Measurements from ENCODE around the gene PWWP2B.
A peak's percentile ranks its signal among the peaks of the same experiment; 100 is the strongest.
"Not testable (repeated sequence)": the region's sequence is repeated elsewhere in the genome, so short reads cannot be mapped to it uniquely, and the experiment has no call there.

Gene PWWP2B

GRCh38 chr10:132433671-132434340, 36.8 kb downstream of the PWWP2B start:
- DNase-seq (ENCODE audit: low spot score) = no peak

- no peak for DNase-seq (ENCODE audit: low spot score)
Observed at GRCh38 chr10:132434405-132435005, 37.5 kb downstream of the PWWP2B start.

GRCh38 chr10:132435320-132435719, 38.3 kb downstream of the PWWP2B start:
- DNase-seq (ENCODE audit: low spot score) = not testable (repeated sequence)

GRCh38 chr10:132436096-132436495, 39.1 kb downstream of the PWWP2B start:
- not testable (repeated sequence) for DNase-seq (ENCODE audit: low spot score)

DNA sequence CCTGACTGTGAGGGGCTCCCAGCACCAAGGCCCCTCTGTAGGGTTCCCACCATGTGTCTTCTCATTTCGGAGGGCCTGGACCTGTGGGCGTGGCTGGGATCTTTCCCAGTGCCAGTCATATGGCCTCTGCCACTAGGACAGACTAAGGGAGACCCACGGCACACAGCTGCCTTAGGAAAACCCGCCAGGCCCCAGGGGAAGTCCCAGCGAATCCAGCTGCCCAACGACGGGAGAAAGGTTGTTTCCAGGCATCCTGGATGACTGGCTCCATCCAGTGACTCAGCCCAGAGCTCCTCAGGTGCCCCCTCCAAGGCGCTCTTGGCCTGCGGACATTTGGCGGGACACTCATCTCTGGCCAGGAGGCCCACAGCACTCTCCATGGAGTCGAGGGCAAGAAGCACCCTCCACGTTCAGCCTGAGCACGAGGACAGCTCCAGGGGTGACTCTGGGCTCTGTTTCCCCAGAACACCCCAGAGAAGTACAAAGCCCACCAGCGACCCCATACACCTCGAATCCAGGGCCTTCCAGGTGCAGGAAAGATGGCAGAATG, 39.9 kb downstream of the PWWP2B start:
- DNase-seq (ENCODE audit: low spot score) = no peak

DNA sequence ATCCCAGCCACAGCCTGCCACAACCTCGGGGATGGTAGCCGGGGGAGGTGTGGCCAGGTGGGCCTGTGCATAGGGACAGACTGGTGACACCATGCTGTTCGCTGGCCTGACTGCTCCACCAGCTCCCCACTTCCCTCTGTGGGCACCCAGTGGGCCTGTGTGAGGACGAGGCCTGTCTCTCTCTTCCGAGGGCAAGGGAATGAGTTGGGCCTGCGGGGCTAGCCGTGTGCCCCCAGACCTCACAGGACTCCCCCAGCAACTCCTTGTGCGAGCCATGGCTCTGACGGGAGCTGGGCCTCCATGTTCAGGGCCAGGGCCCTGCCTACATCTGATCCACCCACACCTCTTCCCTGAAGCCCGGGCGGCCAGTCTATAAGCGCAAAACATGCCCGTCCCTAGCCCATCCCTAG, 40.5 kb downstream of the PWWP2B start:
- no peak for DNase-seq (ENCODE audit: low spot score)

- no peak for DNase-seq (ENCODE audit: low spot score)
Observed at GRCh38 chr10:132438091-132439024, 41.4 kb downstream of the PWWP2B start.

DNA sequence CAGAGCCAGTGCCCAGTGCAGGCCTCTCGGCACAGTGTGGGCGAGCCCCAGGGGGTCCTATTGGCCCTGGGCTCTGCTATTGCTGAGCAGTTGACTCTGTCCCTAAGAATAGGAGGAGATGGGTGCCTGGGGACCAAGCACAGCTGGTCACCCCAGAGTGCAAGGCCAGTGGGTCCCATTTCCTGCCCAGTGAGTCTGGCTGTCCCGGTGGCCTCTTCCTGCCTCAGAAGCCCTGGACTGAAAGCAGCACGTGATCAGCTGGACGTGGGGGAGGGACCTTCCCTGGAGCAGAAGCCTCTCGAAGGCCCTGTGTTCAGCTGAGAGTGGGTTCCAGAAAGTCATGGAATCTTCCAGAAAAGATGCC, 42.0 kb downstream of the PWWP2B start:
- DNase-seq (ENCODE audit: low spot score) = no peak

GRCh38 chr10:132439424-132440163, 42.6 kb downstream of the PWWP2B start:
- DNase-seq (ENCODE audit: low spot score) = no peak

DNA sequence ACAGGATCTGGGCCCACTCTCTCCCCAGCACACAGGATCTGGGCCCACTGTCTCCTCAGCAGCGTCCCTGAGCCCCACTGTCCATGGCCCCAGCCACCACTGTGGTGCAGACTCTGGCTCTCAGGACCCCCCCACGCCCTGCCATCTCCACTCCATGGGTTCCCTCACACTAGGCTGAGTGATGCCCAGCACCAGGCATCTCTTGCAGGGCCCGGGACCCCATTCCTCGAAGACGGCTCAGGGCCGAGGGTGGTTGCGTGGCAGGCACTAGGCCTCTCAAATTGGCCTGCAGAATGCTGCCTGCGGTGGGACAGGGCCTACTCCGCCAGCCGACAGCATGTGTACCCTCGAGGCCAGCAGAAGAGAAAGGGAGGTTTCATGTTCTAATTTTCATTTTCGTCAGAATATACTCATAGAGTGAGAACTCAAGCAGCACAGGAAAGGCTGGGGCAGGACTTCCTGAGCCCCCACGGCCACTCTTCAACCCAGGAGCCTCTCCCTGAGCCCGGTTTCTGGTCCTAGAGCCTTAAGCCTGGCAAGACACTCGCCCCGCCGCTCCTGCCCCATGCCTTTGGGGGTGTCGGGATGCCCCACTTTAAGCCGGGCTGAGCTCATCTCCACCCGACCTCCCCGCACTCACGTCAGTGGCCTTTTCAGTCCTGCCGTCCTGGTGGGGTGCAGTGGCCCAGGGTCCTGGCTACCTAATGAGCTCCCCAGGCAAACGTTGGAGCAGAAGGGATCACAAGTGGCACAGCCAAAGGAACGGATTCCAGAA, 44.0 kb downstream of the PWWP2B start:
- DNase-seq (ENCODE audit: low spot score) = no peak

GRCh38 chr10:132441818-132442524, 45.0 kb downstream of the PWWP2B start:
- no peak for DNase-seq (ENCODE audit: low spot score)

DNA sequence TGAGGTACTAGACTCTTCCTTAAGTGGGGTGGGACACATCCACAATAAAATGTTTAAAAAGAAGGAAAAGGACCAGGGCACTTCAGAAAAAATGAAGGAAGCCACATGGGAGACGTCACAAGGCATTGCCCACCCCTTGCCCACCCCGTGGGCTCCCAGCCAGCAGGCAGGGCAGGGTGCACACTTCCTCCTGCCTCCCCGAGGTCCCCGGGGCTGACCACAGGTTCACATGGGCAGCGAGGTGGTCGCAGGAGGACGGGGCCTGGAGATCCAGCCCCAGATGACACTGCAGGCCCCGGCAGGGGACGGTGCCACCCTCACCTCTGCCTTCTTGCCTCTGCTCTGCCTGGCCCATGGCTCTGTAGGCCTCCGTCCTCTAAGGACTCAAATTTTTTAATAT, 45.6 kb downstream of the PWWP2B start:
- no peak for DNase-seq (ENCODE audit: low spot score)

DNA sequence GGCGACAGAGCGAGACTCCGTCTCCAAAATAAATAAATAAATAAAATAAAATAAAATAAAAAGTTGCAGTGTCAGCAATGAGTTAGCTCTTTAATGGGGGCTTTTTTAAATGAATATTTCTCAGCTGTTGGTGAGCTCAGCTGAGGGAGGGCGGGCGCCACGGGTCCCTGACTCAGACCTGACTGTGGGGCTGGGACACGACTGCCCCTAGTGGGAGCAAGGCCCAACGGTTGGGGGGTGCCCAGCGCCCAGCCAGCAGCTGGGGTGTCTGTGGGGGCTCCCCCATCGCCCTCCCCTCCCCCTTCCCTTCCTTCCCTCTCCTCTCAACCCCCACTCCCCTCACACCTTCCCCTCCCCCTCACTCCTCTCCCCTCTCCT, 46.6 kb downstream of the PWWP2B start:
- DNase-seq (ENCODE audit: low spot score) = peak; percentile 15

DNA sequence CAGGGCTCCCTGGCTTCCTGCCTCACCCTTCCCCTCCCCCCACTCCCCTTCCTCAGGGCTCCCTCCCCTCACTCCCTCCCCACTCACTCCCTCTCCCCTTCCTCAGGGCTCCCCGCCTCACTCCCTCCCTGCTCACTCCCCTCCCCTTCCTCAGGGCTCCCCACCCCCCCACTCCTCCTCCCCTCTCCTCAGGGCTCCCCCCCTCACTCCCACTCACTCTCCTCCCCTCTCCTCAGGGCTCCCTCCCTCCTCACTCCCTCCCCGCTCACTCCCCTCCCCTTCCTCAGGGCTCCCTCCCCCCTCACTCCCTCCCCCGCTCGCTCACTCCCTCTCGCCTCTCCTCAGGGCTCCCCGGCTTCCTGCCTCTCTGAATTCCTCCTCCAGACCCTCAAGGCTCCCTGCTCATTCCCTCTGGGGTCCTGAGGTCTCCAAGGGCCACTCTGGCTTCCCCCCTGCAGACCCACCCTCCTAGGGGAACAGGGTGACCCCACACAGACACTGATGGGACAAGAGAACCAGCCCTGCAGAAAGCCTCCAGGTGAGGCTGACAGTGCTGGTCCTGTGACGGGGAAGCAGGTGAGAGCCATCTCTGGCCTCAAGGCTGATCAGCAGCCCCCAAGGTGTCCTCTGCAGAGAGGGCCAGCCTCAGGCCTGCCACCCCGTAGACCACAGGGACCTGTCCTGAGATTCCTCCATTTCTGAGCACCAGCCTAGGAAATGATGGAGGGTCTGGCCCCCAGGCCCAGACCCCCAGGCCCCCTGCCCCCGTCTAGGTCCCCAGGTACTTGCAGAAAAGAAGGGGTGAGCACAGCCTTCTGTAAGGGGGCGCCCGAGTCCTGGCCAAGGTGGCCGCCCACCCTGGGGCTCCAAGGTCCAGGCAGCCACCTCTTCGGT, 47.2 kb downstream of the PWWP2B start:
- no peak for DNase-seq (ENCODE audit: low spot score)

GRCh38 chr10:132444877-132445351, 47.9 kb downstream of the PWWP2B start:
- DNase-seq (ENCODE audit: low spot score) = no peak

DNA sequence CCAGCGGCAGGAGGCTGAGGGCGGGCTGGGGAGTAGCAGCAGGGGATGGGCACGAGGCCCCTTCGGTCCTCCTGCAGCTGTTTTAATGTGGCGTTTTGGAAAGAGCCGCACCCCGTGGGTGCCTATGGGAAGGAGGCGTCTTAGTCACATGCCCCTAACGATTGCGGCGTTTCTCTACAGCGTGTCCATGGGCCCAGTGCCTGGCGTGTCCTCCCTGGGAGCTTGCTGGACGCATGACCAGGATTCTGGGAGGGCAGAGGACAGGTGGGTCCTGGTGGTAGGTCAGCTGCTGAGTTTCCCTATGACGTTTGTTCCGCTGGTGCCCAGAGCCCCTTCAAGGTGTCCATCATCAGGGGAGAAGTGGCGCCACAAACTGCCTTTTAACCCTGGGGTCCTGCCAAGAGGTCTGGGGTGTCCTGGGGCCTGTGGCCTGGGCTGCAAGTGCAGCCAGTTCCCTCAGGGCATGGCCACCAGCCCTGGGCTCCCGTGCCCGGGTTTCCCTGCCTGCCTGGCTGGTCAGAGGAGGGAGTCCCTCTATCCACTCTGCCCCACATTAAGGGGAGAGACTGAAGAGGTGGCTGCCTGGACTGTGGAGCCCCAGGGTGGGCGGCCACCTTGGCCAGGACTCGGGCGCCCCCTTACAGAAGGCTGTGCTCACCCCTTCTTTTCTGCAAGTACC, 48.7 kb downstream of the PWWP2B start:
- no peak for DNase-seq (ENCODE audit: low spot score)

DNA sequence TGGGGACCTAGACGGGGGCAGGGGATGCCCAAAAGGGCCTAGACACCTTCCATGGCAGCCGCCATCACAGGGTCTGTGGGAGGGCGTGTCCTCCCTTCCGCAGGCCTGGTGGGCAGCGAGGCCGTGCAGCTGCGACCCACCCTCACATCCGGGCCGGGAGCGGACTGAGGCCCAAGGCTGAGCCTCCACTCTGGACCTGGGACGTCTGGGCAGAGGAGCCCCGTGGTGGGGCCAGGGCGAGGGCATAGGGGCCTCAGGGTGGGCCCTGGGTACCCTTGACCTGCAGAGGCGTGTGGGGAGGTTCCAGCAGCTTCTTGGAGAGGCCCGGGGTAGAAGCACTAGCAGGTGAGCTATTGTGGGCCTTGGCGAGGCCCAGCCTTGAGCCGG, 49.2 kb downstream of the PWWP2B start:
- no peak for DNase-seq (ENCODE audit: low spot score)

DNA sequence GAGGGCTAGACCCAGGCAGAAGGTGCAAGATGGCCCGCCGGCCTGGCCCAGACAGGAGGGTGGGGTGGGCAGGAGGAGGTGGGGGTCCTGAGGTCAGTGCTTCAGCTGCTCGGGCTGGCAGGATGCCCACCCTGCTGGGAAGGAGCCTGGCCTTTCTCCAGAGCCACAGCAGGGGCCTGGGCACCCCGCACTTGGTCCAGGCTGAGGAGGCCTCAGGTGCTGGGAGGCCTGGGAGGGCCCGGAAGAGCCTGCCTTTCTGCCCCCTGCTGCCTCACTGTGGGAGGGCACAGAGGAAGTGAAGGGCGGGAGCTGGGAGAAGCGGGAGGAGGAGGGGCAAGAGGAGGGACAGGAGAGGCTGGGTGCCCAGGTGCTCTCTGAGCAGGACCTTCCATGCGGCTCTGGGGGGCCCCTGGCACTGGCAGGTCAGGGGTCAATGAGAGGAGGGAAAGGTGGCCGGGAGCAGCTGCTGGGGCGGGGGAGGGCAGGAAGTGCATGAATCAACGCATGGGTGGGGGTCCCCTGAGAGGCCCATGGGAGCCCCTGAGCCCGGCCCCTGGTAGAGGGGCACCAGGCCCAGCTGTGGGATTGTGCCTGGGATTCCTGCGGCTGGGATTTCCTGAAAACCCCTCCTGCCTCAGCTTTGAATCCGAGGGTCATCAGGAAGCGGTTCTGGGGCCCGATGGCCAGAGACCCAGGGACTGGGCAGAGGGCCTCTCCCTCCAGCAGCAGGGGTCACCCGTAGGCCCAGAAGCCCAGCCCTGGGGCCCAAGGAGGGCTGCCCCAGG, 49.9 kb downstream of the PWWP2B start:
- DNase-seq (ENCODE audit: low spot score) = peak; percentile 50

All from LoVo (cell line).